CD4-positive, alpha-beta T cell treated with Interleukin-1 beta for 1 hour (primary cell): Measurements from ENCODE around the gene PGA5.
"Not testable (repeated sequence)": the region's sequence is repeated elsewhere in the genome, so short reads cannot be mapped to it uniquely, and the experiment has no call there.

ENCODE experiments used
- DNase-seq, 2 donors: peaks; one replicate each; pipeline ENCODE4 v3.0.0-alpha.2; 2020 to 2022

The PGA5 gene

GRCh38 chr11:61240875-61241274, at the start of gene PGA5:
PGA5 (plus strand) TSS chr11:61241175; CDS start chr11:61241227, 52 bp downstream.
- not testable (repeated sequence) for DNase-seq

GRCh38 chr11:61193596-61193995, 47.4 kb upstream of the PGA5 start:
- no peak for DNase-seq

- no peak for DNase-seq
Observed at GRCh38 chr11:61194169-61194671, 46.8 kb upstream of the PGA5 start.

GRCh38 chr11:61194981-61195695, 45.8 kb upstream of the PGA5 start:
- no peak for DNase-seq

GRCh38 chr11:61195719-61196118, 45.3 kb upstream of the PGA5 start:
- no peak for DNase-seq

- no peak for DNase-seq
Observed at GRCh38 chr11:61198361-61198760, 42.6 kb upstream of the PGA5 start.

GRCh38 chr11:61198948-61199523, 41.9 kb upstream of the PGA5 start:
- DNase-seq = no peak

- DNase-seq = no peak
Observed at GRCh38 chr11:61201476-61201875, 39.5 kb upstream of the PGA5 start.

GRCh38 chr11:61202950-61203746, 37.8 kb upstream of the PGA5 start, which contains the start of gene PGA3:
PGA3 (plus strand) TSS chr11:61203515; CDS start chr11:61203565, 50 bp downstream.
- DNase-seq = not testable (repeated sequence)

GRCh38 chr11:61203873-61204272, 37.1 kb upstream of the PGA5 start:
- DNase-seq = not testable (repeated sequence)

GRCh38 chr11:61204502-61205059, 36.4 kb upstream of the PGA5 start:
- not testable (repeated sequence) for DNase-seq

GRCh38 chr11:61207636-61208310, 33.2 kb upstream of the PGA5 start:
- DNase-seq = not testable (repeated sequence)

GRCh38 chr11:61210629-61211028, 30.3 kb upstream of the PGA5 start:
- DNase-seq = not testable (repeated sequence)

- DNase-seq = not testable (repeated sequence)
Observed at GRCh38 chr11:61211327-61211952, 29.5 kb upstream of the PGA5 start.

GRCh38 chr11:61212202-61212601, 28.8 kb upstream of the PGA5 start:
- not testable (repeated sequence) for DNase-seq

- not testable (repeated sequence) for DNase-seq
Observed at GRCh38 chr11:61213711-61214324, 27.2 kb upstream of the PGA5 start.

- DNase-seq = not testable (repeated sequence)
Observed at GRCh38 chr11:61218306-61218705, 22.7 kb upstream of the PGA5 start.

GRCh38 chr11:61219016-61219415, 22.0 kb upstream of the PGA5 start:
- DNase-seq = not testable (repeated sequence)

- DNase-seq = not testable (repeated sequence)
Observed at GRCh38 chr11:61222047-61222446, 18.9 kb upstream of the PGA5 start, which contains the start of gene PGA4. PGA4 (plus strand) TSS chr11:61222347; CDS start chr11:61222401, 54 bp downstream.

GRCh38 chr11:61222692-61223091, 18.3 kb upstream of the PGA5 start:
- DNase-seq = not testable (repeated sequence)

GRCh38 chr11:61226457-61227137, 14.4 kb upstream of the PGA5 start:
- DNase-seq = not testable (repeated sequence)
